SH-SY5Y (cell line): ENCODE measurements around the gene MYH6.

Experiments used
- GATA2 ChIP-seq: IDR thresholded peaks from 2 replicates; pipeline ENCODE4 v1.6.1; 2011; ENCODE audit warnings: mild to moderate bottlenecking, low read depth, low read length
- GATA3 ChIP-seq: IDR thresholded peaks from 2 replicates; pipeline ENCODE4 v1.6.1; 2011; ENCODE audit warnings: low read depth, mild to moderate bottlenecking, low read length, moderate library complexity

The MYH6 gene

GRCh38 chr14:23354990-23355389 is 53.1 kb downstream of the MYH6 start:
- no peak for TF ChIP-seq GATA2
- no peak for TF ChIP-seq GATA3

GRCh38 chr14:23353433-23353780 is 54.7 kb downstream of the MYH6 start:
- TF ChIP-seq GATA3 = no peak
- TF ChIP-seq GATA2 = no peak

GRCh38 chr14:23352506-23353432 is 55.3 kb downstream of the MYH6 start, which contains the start of gene SLC22A17:
TSS of gene SLC22A17 (minus strand) at chr14:23352887.
- TF ChIP-seq GATA3 = no peak
- no peak for TF ChIP-seq GATA2

GRCh38 chr14:23351681-23352505 is 56.2 kb downstream of the MYH6 start:
- no peak for TF ChIP-seq GATA3
- TF ChIP-seq GATA2 = no peak

GRCh38 chr14:23349156-23349845 is 58.8 kb downstream of the MYH6 start:
- TF ChIP-seq GATA3 = no peak
- no peak for TF ChIP-seq GATA2

GRCh38 chr14:23348297-23348655 is 59.8 kb downstream of the MYH6 start:
- TF ChIP-seq GATA3 = no peak
- TF ChIP-seq GATA2 = no peak

- TF ChIP-seq GATA2 (no peak), GATA3 (no peak)
Observed at GRCh38 chr14:23347406-23348296, 60.4 kb downstream of the MYH6 start.

- TF ChIP-seq GATA2 (no peak), GATA3 (no peak)
Observed at GRCh38 chr14:23346693-23347405, 61.2 kb downstream of the MYH6 start.

GRCh38 chr14:23345987-23346692 is 61.9 kb downstream of the MYH6 start:
- TF ChIP-seq GATA2 = no peak
- TF ChIP-seq GATA3 = no peak

- TF ChIP-seq GATA3 (no peak), GATA2 (no peak)
Observed at GRCh38 chr14:23344481-23344880, 63.6 kb downstream of the MYH6 start.

- TF ChIP-seq GATA2 (no peak), GATA3 (no peak)
Observed at GRCh38 chr14:23339506-23340268, 68.4 kb downstream of the MYH6 start.
